ENCODE measurements around the gene BBX.
A peak's percentile ranks its signal among the peaks of the same experiment; 100 is the strongest.

Gene BBX

DNA sequence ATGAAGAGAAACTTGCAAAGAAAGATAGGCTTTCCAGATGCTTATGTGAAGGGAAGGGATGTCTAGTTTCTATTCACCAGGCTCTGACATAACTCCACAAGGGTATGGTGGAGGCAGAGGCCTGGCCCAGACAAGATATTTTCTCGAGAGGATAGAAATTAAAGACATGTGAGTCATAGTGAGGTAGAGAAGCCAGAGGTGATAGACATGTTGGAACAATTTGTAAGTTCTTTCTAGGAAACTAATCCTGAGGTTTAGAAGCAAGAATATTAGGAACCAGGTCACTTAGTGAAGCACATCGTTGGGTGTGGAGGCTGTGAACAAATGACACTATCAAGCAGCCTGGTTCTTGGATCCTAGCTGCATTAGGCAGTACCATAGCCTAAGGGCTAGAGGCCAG is 176.9 kb downstream of the BBX start:
- DNase-seq (ENCODE audit: insufficient read length) (no peak), FAIRE-seq (no peak)
- TF ChIP-seq TAF1 (IDR thresholded peaks at IDR 0.05; ENCODE audit: borderline replicate concordance, low read depth, low read length) (no peak), POLR2A (IDR thresholded peaks at IDR 0.05; ENCODE audit: low read depth, low read length) (no peak), POLR2AphosphoS5 (IDR thresholded peaks at IDR 0.05; ENCODE audit: low read depth, low read length) (no peak)

DNA sequence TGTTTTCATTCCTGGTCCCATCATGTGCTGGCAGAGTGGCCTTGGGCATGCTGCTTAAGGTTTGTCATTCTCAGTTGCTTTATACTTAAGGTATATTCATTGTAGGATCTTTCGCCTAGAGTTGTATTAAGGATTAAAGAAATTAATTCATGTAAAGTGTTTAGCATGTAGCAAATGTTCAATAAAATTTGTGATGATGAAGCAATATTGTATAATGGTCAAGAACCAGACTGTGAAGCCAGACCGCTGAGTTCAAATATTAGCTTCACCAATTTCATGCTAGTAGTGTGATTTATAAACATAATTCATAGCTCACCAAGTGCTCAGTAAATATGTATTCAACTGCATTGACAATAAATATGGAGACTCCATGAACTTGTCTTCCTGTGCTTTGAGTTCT is 178.5 kb downstream of the BBX start:
- no peak for TF ChIP-seq POLR2A (IDR thresholded peaks at IDR 0.05; ENCODE audit: low read depth, low read length)
- no peak for TF ChIP-seq POLR2AphosphoS5 (IDR thresholded peaks at IDR 0.05; ENCODE audit: low read depth, low read length)
- TF ChIP-seq TAF1 (IDR thresholded peaks at IDR 0.05; ENCODE audit: borderline replicate concordance, low read depth, low read length), result no peak
- DNase-seq (ENCODE audit: insufficient read length) (no peak), FAIRE-seq (no peak)

DNA sequence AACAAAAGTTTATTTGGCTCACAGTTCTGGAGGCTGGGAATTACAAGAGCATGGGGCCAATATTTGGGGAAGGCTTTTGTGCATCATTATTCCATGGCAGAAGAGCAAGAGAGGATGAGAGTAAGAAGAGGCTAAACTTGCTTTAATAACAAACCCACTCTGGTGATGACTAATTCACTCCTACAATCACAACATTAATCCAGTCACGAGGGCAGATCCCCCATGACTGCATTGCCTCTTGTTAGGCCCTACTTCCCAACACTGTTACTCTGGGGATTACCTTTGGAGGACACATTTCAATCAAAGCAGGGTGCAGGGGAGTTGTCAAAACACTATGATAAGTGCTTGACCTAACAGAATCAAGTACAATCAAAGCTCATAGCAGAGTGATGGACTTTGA is 181.7 kb downstream of the BBX start:
- FAIRE-seq (no peak), DNase-seq (ENCODE audit: insufficient read length) (no peak)
- TF ChIP-seq TAF1 (IDR thresholded peaks at IDR 0.05; ENCODE audit: borderline replicate concordance, low read depth, low read length) (no peak), POLR2A (IDR thresholded peaks at IDR 0.05; ENCODE audit: low read depth, low read length) (no peak), POLR2AphosphoS5 (IDR thresholded peaks at IDR 0.05; ENCODE audit: low read depth, low read length) (no peak)

DNA sequence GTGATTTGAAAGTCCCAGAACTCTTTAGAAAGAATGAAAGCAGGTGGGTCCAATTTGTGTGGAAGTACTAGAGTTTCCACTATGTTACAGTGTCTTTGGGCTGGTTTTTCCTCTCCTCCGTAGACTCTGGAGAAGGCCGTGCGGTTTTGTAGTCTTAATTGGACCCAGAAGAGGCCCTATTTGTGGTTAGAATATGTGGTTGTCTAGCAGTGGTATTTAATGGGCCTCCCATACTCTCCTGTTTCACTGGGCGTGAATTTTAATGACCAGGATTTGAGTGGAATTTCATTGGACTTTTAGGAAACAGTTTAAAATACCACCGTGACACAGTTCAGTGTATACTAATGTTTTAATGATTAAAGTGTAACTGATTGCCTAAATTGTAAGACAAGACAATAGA is 182.3 kb downstream of the BBX start:
- TF ChIP-seq TAF1 (IDR thresholded peaks at IDR 0.05; ENCODE audit: borderline replicate concordance, low read depth, low read length) (no peak), POLR2AphosphoS5 (IDR thresholded peaks at IDR 0.05; ENCODE audit: low read depth, low read length) (no peak), POLR2A (IDR thresholded peaks at IDR 0.05; ENCODE audit: low read depth, low read length) (no peak)
- no peak for FAIRE-seq
- DNase-seq (ENCODE audit: insufficient read length), result no peak

DNA sequence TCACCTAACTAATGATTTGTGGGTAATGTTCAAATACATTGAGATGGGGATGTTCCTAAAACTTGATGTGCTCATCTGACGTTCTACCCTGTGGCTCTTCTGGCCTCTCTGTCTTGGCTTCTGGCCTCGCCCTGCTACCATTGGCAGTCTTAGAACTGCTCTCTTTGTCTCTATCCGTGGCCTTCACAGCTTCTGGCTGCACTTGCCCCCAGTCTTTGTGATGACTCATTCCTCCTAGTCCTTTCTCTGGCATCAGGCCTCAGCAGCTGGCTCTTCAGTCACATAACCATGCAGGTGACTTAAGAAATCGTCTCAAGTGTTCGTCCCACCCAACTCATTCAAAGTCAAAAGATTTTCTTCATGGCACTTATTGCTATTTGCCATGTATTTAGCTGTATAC is 188.1 kb downstream of the BBX start:
- FAIRE-seq (no peak), DNase-seq (ENCODE audit: insufficient read length) (no peak)
- TF ChIP-seq TAF1 (IDR thresholded peaks at IDR 0.05; ENCODE audit: borderline replicate concordance, low read depth, low read length), result no peak
- TF ChIP-seq POLR2AphosphoS5 (IDR thresholded peaks at IDR 0.05; ENCODE audit: low read depth, low read length), result no peak
- no peak for TF ChIP-seq POLR2A (IDR thresholded peaks at IDR 0.05; ENCODE audit: low read depth, low read length)

DNA sequence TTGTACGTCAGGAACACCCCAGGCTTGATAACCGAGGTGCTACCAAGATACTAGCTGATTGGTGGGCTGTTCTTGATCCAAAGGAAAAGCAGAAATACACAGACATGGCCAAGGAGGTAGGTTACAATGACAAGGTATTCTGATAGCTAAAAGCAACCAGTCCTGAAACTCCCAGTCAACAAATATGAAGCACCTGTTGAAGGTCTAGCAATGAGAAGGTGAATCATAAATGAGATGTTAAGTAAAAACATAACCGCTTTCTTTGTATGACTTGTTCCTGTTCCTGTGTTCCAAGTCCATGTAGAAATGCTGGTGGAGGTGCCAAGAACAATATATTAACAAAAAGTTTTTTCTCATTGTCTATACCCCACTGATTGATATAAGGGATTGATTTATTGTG is 194.0 kb downstream of the BBX start:
- peak; percentile 5 for FAIRE-seq
- no peak for DNase-seq (ENCODE audit: insufficient read length)
- no peak for TF ChIP-seq POLR2AphosphoS5 (IDR thresholded peaks at IDR 0.05; ENCODE audit: low read depth, low read length)
- no peak for TF ChIP-seq POLR2A (IDR thresholded peaks at IDR 0.05; ENCODE audit: low read depth, low read length)
- TF ChIP-seq TAF1 (IDR thresholded peaks at IDR 0.05; ENCODE audit: borderline replicate concordance, low read depth, low read length), result no peak

DNA sequence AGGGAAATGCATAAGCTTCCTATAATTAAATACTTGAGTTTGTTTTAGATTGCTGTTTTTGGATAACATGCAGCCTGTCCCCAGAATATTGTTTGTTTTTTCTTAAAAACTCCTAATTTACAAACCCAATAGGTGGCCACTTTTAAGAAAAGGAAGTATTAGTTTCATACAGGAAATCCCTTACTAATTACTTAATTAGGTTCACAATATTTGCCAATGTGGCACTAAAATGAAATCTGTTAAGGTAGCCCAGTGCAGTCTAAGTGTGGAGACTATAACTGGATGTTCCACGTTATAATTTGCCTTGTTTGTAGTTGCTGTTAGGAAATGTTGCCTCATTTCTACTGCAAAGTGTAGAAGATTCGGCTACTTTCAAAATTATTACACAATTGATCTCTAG is 195.8 kb downstream of the BBX start:
- DNase-seq (ENCODE audit: insufficient read length), result no peak
- no peak for FAIRE-seq
- TF ChIP-seq POLR2A (IDR thresholded peaks at IDR 0.05; ENCODE audit: low read depth, low read length) (no peak), POLR2AphosphoS5 (IDR thresholded peaks at IDR 0.05; ENCODE audit: low read depth, low read length) (no peak), TAF1 (IDR thresholded peaks at IDR 0.05; ENCODE audit: borderline replicate concordance, low read depth, low read length) (no peak)

DNA sequence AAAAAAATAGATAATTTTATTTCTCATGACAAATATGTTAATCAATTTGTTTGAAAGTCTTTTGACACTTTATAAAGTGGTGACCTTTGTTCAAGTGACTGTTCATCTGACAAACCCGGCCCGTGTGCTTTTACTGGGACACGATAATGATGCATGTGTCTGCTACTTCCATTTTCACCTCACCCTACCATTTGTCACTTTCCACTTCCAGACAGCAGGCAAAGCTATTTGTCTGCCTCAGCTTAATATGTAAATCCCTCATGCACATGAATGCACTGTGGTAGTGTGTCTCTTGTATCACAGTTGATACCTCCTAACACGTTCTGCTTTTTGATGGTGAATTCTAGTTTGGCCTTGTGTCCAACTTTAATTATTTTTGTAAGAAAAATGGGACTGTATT is 204.3 kb downstream of the BBX start:
- FAIRE-seq (peak; percentile 21), DNase-seq (ENCODE audit: insufficient read length) (no peak)
- TF ChIP-seq TAF1 (IDR thresholded peaks at IDR 0.05; ENCODE audit: borderline replicate concordance, low read depth, low read length) (no peak), POLR2A (IDR thresholded peaks at IDR 0.05; ENCODE audit: low read depth, low read length) (no peak), POLR2AphosphoS5 (IDR thresholded peaks at IDR 0.05; ENCODE audit: low read depth, low read length) (no peak)

DNA sequence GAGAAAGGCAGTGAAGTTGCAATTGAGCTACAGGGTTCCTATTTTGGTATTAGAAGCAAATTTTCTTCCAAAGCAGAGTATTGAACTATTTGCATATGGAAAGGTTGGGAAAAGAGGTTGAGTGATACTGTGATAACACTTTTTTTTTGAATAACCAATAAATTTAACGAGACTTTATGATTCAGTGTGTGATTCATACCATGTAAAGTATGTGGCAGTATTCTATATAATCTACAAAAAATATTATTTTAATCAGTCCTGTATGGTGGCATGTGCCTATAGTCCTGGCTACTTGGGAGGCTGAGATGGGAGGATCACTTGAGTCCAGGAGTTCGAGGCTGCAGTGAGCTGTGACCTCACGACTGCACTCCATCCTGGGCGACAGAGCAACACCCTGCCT is 206.9 kb downstream of the BBX start:
- FAIRE-seq (no peak), DNase-seq (ENCODE audit: insufficient read length) (no peak)
- TF ChIP-seq TAF1 (IDR thresholded peaks at IDR 0.05; ENCODE audit: borderline replicate concordance, low read depth, low read length), result no peak

DNA sequence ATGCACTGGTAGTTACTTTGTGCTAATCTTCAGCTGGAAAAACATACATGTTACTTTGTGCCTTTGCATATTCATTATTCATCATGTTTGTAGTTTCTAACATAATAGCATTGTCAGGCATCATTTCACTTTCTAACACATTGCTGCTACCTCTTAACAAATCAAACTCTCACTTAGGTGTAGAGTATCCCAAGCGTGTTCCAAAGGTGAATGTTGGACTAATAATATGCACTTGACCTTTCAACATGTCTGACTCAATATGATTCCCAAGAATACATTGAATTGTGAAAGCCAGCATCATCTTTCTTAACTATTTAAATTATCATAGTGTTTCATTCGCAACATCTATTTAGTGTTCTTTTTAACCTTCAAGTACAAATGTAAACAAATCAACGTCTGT is 211.6 kb downstream of the BBX start:
- no peak for TF ChIP-seq POLR2AphosphoS5 (IDR thresholded peaks at IDR 0.05; ENCODE audit: low read depth, low read length)
- TF ChIP-seq TAF1 (IDR thresholded peaks at IDR 0.05; ENCODE audit: borderline replicate concordance, low read depth, low read length), result no peak
- no peak for TF ChIP-seq POLR2A (IDR thresholded peaks at IDR 0.05; ENCODE audit: low read depth, low read length)
- FAIRE-seq (no peak), DNase-seq (ENCODE audit: insufficient read length) (no peak)

DNA sequence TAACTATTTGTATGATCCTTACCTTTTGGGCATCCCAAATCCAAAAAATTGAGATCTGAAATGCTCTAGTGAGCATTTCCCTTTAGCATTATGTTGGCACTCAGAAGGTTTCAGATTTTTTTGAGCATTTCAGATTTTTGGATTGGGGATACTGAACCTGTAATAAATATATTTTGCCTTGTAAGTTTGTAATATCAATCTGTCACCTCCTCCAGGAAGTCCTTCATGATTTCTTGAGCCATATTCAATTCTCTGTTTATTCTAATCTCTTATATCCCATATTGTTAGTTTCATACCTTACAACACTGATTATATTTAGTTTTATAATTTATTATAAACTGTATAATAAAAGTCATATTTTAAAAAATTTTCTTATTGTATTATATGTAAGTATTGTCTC is 215.2 kb downstream of the BBX start:
- no peak for DNase-seq (ENCODE audit: insufficient read length)
- FAIRE-seq, result no peak
- TF ChIP-seq TAF1 (IDR thresholded peaks at IDR 0.05; ENCODE audit: borderline replicate concordance, low read depth, low read length) (no peak), POLR2AphosphoS5 (IDR thresholded peaks at IDR 0.05; ENCODE audit: low read depth, low read length) (no peak), POLR2A (IDR thresholded peaks at IDR 0.05; ENCODE audit: low read depth, low read length) (no peak)

DNA sequence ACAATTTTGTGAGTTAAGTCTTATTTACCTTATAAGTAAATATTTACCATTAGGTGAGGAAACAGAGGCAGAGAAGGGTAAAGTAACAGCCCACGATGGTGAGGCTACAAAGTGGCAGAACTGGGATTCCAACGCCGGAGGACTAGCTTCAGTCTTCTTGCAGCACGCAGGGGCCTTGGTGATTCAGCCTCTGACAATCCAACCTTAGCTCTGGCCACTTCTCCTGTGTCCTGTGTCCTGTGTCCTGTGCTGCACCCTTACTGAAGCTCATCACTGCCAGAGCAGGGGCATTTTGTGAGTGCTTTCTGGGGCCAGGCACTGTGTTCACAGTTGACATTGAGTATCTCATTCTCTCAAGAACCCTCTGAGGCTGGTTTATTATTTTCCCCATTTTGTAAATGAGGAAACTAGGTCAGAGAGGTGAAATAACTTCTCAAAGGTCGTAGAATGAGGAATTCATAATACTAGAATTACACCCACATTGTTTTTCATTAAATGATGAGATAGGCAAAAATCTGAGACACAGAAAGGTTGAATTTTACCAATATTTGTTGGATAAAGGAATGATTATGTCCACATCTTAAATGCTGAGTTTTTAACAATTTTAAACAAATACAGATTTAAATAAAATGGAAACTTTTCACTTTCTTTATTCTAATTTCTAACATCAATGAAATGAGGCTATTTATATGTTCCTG is 215.9 kb downstream of the BBX start:
- no peak for TF ChIP-seq POLR2A (IDR thresholded peaks at IDR 0.05; ENCODE audit: low read depth, low read length)
- no peak for TF ChIP-seq TAF1 (IDR thresholded peaks at IDR 0.05; ENCODE audit: borderline replicate concordance, low read depth, low read length)
- no peak for TF ChIP-seq POLR2AphosphoS5 (IDR thresholded peaks at IDR 0.05; ENCODE audit: low read depth, low read length)
- FAIRE-seq (no peak), DNase-seq (ENCODE audit: insufficient read length) (no peak)

DNA sequence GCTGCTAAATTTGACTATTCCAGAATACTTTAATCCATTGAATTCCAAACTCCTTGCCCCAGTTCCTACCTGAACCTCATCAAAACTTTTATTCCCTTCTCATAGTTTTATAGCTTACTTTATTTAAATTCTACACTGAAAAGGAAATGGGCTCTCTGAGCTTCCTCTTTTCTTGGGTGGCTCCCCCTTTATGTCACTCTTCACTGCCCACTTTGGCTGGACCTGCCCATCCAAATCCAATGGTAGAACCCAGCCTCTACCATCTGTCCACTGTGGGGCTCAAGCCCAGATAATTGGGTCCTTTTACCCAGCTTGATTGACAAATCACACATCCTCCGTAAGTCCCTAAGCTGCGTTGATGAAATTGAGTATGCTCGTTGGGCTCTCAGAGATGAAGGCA is 216.5 kb downstream of the BBX start:
- DNase-seq (ENCODE audit: insufficient read length), result no peak
- no peak for TF ChIP-seq TAF1 (IDR thresholded peaks at IDR 0.05; ENCODE audit: borderline replicate concordance, low read depth, low read length)
- TF ChIP-seq POLR2A (IDR thresholded peaks at IDR 0.05; ENCODE audit: low read depth, low read length), result no peak
- no peak for TF ChIP-seq POLR2AphosphoS5 (IDR thresholded peaks at IDR 0.05; ENCODE audit: low read depth, low read length)
- no peak for FAIRE-seq

Measured in GM12892 (cell line).